ENCODE results near the gene MPP1.
"Not testable (repeated sequence)": the region's sequence is repeated elsewhere in the genome, so short reads cannot be mapped to it uniquely, and the experiment has no call there.

Gene MPP1

DNA sequence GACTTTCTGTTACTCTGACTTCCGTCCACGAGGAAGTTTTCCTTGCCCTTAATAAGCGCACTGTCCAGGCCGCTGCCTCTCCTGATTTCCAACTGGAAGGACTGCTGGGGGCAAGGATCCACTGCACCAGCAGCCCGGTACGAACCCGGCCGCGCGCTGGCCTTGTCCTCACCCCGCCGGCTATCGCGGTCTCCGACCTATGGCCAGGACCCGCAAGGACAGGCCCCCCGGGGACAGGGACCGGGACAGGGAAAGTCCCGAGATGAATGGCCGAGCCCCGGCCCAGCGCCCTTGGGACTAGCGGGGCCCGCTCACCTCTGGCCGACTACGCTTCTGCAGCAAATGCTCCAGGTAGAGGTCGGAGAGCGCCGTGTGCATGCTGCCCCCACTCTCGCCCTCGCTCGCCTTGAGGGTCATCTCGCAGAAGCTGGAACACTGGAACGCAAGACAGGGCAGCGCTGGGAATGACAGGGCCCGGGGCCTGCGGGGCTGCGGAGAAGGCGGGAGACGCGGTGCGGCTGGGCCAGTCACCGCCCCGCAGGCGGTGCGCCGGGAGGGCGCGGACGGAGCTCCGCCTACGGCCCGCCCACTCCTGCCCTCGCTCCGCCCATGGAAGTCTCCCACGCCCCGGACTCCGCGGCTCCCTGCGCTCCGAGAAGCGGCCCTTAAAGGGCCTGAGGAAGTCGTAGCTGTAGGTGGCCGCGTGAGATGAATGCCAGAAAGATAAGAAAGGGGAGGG lies at the start of gene MPP1:
MPP1 (minus strand) TSS at position 529 of the 739 bp plus-strand sequence; CDS start at position 417, 112 bp downstream.
- DNase-seq (ENCODE audit: low read depth in 2 of 2): peak; percentile 24 to 27

DNA sequence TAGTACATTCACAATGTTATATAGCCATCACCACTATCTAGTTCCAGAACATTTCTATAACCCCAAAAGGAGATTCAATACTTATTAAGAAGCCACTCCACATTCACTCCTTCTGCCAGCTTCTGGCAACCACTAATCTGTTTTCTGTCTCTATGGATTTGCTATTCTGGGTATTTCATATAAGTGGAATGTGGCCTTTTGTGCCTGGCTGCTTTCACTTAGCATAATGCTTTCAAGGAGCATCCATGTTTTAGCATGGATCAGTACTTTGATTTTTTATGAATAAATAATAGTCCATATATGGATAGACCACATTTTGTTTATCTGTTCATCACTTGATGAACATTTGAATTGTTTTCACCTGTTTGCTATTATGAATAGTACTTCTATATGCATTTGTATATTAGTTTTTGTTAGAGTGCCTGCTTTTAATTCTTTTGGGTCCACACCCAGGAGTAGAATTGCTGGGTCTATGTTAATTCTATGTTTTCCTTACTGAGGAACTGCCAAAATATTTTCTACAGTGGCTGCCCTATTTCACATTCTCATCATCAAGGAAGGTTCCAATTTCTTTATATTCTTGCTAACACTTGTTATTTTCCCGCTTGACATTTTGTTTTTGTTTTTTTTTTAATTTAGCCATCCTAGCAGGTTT lies 45.8 kb upstream of the MPP1 start:
- no peak for DNase-seq (ENCODE audit: low read depth in 2 of 2)

DNA sequence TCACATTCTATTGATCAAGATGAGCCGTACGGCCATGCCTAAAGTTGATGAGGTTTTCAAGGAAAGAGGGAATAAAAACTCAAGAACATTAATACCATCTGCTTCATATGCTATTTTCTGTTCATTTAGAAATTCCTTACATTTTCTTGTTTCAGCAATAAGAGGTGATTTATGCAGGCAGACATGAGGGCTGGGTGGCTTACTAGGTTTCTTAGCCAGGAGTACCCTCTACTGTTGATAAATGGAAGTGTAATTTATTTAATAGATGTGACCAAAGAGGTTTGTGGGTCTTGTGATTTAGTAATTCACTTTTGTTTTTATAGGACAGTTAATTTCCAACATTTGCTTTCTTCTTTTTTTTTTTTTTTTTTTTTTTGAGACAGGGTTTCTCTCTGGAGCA lies 35.6 kb upstream of the MPP1 start:
- peak; percentile 37 to 48 for DNase-seq (ENCODE audit: low read depth in 2 of 2)

DNA sequence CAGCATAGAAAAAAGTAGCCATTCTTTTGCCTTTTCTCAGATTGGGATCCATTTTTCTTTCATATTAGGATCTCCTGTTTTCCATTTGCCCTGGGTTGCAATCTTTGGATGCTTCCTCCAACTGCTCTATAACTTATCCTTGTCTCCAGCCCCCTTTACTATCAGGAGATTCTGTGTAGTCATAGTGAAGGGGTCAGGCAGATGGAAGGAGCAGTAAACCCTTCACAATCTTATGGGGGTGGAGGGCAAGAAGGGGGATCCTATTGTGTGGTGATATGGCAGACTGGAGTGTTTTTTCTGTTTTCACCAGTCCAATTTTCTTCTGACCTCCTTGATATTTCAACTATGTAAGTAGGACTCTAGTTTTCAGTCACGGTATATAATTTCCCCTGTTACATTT lies 30.9 kb upstream of the MPP1 start:
- DNase-seq (ENCODE audit: low read depth in 2 of 2): no peak

DNA sequence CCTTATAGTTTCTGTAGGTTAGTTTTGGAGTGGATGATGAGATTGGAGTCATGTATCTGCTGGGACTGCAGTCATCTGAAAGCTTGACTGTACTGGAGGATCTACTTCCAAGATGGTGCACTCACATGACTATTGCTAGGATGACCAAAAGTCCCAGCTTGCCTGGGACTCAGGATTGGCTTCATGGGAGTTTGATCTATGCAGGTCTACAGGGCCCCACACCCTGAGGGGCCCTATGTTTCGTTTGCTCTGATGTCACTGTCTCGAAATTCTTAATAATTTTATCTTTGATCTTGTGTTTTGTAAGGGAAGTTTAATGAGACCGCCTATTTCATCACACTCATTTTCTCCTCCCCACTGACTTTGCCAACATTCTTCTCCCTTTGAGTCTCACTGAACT lies 29.3 kb upstream of the MPP1 start, which contains the start of gene SMIM9:
SMIM9 (minus strand) TSS at position 101 of the 400 bp plus-strand sequence. CDS start 3,806 bp downstream, outside the sequence.
- DNase-seq (ENCODE audit: low read depth in 2 of 2): no peak

DNA sequence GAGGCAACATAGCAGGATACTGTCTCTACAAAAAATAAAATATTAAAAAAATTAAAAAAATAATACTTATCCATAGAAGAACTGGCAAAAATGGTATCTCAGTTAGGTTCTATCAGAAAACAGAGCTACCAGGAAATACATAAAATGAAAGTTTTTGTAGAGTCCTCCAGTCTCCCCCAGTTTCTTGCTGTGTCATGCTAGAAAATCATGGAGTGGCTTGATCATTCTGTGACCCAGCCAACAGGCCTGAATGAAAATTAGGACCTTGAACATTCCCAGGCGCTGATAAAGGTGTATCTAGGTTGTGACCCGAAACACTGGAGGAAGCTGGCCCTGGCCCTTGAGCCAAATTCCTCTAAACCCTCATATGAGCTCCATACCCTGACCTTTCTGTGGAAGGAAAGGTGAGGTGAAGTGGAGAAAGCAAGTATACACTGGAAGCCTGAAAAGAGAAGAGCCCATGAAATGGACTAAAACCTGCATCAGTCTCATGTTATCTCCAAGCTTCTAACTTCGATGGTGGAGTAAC lies 28.5 kb upstream of the MPP1 start:
- no peak for DNase-seq (ENCODE audit: low read depth in 2 of 2)

DNA sequence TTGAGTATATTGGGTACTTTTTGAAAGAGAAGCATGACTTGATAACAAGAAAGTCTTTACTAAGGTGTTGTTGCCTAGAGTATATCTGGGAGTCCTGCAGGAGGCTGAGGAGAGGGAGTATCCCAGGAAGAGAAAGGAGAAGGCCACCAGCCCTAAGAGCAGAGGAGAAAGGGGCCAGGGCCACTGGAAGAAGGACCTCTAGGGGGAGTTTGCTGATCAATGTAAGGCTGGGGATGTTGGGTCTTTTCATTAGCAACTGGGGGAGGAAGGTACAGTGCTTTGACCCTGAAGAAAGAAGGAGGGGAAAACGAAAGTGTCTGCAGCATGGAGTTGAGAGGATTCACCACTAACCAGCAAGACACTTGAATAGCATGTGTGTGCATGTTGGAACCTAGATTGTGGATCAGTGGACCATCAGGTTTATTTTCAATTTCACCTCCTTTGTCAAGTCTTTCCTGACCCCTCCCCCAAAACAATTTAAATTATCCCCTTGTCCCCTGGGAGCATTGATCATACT lies 24.7 kb upstream of the MPP1 start:
- DNase-seq (ENCODE audit: low read depth in 2 of 2): no peak

DNA sequence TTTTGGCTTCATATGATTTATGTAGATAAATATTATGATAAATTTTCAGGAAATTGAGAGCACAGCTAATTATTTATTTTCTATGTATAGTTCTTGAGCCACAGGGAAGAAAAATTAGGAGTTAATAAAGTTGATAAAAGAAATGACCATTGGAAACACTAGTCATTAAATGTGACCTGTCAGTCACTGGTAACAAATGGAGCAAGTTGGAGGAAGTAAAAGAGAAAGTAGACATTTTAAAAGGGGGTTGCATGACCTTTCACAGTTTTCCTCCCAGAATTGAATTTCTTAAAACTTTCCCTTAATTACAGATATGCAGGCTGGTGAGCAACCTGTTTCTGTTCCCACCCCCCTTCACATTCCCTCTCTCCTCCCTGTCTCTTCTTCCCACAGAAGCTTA lies 23.8 kb upstream of the MPP1 start:
- DNase-seq (ENCODE audit: low read depth in 2 of 2): no peak

DNA sequence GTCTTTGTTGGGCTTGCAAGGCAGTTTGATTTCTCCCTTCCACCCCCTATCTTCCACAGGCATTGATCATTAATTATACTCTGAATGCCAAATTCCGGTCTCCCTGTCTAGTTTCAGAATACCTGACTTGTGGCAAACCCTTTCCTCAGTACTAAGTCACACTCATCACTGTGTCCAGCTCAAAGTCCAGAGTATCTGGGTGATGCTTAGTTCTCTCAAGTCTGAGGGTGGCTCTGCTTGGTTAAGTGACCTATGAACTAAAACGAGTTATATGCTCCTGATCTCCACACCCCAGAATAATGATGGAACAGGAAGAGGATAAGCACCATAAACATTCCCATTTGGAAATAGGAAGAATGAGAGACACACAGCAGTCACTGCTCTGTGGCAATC lies 22.7 kb upstream of the MPP1 start:
- DNase-seq (ENCODE audit: low read depth in 2 of 2): no peak

DNA sequence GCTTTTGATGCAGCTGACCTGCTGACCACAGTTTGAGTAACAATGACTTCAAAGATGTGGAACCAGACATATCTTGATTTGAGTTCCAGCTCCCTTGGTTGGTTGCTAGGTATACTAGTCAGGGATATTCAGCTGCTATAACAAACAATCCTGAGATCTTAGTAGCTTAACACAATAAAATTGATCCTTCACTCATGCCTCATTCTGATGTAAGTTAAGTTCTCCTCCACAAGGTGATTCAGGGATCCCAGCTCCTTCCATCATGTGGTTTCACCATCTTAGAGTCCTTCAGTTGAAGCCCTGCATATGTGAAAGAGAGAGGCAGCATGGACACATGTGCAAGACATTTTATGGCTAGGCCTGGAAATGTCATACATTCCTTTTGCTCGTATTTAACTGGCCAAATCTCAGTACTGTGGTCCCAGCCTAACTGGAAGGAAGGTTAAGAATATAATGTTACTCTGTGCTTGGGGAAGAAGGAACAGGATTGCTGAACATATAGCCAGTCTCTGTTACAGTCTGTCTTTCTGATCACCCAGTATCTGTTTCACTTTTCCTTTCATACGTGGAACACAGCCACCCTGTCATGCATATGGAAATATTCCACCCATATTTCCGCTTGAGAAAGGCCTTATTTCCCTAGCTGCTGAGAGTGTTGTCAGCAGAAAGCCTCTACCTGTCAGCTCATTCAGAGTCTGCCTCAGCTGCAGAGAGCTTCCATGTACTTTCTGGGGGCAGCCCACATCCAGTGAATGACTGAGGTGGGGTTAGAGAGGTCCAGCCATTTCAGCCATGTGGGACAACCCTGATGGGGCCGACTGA lies 22.1 kb upstream of the MPP1 start:
- no peak for DNase-seq (ENCODE audit: low read depth in 2 of 2)

DNA sequence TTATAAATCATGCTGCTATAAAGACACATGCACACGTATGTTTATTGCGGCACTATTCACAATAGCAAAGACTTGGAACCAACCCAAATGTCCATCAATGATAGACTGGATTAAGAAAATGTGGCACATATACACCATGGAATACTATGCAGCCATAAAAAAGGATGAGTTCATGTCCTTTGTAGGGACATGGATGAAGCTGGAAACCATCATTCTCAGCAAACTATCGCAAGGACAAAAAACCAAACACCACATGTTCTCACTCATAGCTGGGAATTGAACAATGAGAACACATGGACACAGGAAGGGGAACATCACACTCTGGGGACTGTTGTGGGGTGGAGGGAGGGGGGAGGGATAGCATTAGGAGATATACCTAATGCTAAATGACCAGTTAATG lies 20.3 kb upstream of the MPP1 start:
- not testable (repeated sequence) for DNase-seq (ENCODE audit: low read depth in 2 of 2)

DNA sequence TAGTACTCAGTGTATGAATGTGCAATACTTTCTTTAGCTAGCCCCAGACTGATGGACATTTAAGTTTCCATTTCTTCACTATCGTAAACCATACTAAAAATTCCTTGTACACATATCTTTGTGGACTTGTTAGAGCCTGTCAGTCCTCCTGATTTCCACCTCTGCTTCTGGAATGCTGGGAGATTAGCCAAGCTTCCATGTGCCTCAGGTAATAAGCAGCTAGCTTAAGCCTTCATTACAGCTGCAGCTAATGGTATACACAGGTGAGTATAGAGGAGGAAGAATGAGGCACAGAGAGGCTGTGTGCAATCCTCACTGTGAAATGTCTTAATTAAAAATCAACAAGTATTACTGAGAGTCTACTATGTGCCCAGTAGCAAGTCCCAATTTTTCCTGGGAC lies 19.4 kb upstream of the MPP1 start:
- no peak for DNase-seq (ENCODE audit: low read depth in 2 of 2)

DNA sequence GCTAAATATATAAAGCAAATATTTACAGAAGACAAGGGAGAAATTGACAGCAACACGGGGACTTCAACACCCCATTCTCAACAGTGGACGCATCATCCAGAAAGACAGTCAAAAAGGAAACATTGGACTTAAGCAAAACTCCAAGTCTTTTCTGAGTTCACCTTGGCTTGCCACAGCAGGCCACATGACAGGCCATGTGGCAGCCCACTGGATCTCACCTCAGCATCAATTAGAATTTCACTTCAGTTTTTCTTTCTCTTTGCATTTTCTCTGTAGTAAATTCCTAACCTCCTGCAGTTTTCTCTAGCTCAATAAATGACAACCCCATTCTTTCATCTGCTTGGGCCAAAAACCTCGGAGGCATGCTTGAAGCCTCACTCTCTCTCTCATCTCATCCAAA lies 16.7 kb upstream of the MPP1 start:
- no peak for DNase-seq (ENCODE audit: low read depth in 2 of 2)

DNA sequence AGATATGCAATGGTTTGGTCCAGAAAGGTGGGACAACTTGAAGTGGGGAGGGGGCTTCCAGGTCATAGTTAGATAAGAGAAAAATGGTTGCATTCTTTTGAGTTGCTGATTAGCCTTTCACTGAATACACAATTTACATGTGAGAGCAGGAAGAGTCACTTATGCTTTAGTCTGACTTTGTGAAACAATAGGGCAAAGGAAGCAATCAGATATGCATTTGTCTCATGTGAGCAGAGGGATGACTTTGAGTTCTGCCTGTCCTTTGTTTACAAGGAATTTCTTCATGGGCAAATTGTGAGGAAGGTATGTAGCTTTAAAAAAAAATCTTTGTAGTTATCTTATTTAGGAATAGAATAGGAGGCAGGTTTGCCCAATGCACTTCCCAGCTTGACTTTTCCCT lies 16.2 kb upstream of the MPP1 start:
- no peak for DNase-seq (ENCODE audit: low read depth in 2 of 2)

DNA sequence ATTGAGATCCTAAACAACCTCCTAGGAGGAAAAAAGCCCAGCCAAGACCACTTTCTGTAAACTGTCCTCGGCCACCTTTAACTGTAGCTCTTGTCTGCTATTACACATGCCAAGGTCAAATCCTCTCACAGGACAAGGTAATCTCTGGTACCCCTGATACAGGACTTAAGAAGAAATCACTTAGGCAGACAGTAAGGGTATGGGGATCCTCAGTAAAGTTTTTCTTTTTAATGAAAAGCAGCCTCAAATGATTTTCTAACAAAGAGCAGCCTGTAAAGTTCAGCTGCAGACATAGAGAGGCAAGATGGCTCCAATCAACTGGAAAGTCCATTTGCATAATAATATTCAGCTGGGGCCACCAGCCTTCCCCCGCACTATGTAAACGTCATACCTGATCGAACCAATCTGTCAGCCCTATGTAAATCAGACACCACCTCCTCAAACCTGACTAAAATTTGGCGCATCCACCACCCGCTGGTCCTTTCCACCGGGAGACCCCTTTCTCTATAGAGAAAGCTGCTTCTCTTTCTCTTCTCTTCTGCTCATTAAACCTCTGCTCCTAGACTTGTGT lies 14.6 kb upstream of the MPP1 start:
- DNase-seq (ENCODE audit: low read depth in 2 of 2): no peak

DNA sequence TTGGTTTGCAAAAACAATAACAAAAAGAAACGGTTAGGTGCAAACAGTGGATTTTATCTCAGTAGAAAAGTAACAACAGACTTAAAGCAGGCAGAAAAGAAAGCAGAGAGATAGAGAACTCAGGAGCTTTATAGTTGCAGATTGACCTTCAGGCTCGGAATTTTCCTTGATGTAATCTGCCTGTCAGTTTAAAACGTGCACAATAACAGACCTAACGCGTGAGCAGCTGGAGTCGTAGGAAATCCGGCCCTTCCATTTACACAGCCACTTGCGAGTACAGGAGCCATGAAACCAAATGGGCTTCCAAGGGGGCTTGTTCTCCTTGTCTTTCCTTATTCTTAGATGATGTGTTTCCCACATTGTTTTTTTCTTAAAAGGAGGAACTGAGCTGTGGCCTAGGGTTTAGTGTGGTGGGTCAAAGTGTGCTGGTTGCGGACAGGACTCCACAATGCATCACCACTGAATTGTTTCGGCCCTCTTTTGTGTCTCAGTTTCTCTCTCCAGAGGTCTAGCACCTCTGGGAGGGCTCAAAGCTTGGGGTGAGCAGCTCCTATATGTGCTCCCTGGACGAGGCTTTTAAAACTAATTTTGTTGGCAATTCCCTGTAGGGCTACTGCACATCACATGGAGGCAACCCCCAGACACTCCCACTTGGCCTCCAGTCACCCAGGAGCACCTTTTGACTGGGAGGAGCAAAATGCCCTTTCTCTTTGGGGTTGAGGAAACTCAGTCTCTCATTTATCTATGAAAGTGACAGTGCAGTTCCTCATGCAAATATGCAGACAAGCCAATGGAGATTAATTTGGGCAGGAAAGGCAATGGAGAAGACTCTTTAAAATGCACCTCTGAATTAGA lies 13.9 kb upstream of the MPP1 start:
- no peak for DNase-seq (ENCODE audit: low read depth in 2 of 2)

DNA sequence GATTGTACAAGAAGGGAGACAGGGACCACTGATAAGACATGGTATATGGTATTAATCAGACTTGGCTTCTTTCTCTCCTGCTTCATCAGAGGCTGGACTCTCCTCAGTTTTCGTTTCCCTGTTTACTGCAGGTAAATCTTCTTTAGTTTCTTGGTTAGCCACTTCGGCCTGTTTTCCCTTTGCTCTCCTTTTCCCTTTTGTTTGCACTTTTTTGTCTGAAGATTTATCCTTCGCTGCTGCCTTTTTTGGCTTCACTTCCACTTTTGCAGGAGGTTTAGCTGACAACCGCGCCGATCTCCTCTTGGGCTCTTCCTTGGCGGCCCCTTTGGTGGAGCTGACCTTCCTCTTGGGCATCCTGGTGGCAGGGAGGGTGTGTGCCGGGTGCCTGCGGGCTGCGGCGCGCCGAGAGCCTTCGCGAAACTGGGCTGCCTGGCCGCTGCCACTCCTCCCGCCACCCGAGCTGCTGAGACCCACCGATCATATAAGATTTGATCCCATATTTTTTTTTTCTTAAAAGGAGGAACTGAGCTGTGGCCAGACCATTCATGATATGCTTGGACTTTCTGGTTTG lies 11.8 kb upstream of the MPP1 start:
- not testable (repeated sequence) for DNase-seq (ENCODE audit: low read depth in 2 of 2)

DNA sequence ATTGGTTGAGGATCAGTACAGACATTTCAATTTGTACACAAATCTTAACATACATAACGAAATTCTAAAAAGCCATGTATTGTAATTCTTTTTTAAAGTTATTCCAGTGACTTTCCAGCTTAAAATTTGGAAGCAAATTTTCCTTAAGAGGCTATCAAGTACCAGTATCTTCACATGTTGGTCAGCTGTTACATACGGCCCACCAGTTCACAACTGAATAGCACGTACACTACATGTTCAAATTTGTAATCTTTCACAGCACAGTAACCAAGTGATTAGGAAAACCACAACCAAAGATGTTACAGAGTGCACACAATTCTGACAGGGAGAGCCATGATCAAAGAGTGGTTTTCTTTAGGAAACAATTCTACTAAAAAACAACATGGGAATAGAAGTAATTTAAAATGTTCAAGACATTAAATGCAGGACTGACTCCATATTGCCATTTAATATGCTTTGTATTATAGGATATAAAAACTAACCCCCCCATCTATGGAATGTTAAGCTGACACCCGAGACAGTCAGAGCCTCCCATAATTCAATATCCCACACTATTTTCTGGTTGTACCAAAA lies 11.1 kb upstream of the MPP1 start:
- not testable (repeated sequence) for DNase-seq (ENCODE audit: low read depth in 2 of 2)

DNA sequence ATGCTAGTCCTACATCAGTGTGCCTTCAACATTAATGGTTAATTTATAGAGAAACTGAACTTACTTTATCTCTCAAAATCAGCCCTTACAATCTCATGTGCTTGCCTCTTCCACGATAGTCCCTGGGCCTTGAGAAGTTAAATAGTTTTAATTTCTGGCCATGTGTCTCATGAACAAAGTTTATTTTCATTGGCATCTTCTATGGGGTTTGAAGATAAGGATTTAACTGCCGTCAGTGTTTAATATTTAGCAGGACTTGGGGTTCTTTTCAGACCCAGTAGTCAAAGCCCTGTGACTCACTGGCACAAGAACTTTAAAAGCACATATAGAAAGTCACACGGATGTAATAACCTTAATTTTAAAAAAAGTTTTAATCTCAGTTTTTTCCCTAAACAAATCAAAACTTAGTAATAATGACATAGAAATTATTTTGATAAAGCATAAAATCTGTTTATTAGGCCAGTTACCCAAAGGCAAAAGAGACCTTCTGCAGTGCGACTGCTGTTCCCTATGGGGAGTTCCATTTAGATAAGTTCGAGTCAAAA lies 10.1 kb upstream of the MPP1 start:
- no peak for DNase-seq (ENCODE audit: low read depth in 2 of 2)

DNA sequence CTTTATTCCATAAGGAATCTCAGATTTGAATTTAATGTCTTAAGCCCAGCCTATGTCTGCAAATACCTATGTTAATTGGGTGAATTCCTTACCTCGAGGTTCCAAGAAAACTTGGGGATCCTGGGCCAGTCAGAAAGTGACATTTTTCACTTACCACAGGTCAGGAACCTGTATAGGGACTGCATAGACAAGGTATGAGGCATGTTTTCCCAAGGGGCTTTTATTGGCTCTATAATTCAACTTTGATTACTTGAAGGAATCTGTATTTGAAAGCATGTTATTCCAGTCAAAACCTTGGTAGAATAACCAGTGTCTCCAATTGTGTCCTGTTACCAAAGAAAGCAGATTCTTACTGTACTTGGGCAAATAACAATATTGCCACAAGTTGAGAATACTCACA lies 8.5 kb upstream of the MPP1 start:
- DNase-seq (ENCODE audit: low read depth in 2 of 2): no peak
